WTC11 (cell line): ENCODE data around the gene TLK1.

Experiments
- CREB1 ChIP-seq: sonication (generic); formaldehyde crosslinking; IDR thresholded peaks from 2 replicates; pipeline ENCODE4 v1.8.0; 2023; ENCODE audit warnings: mild to moderate bottlenecking, missing genetic modification reagents
- ESRRA ChIP-seq: sonication (generic); formaldehyde crosslinking; IDR thresholded peaks from 2 replicates; pipeline ENCODE4 v1.8.1; 2022; ENCODE audit warnings: mild to moderate bottlenecking, missing genetic modification reagents, borderline replicate concordance
- FOXK1 ChIP-seq: sonication (generic); formaldehyde crosslinking; IDR thresholded peaks from 2 replicates; pipeline ENCODE4 v1.8.0; 2022; ENCODE audit warnings: mild to moderate bottlenecking, moderate library complexity, missing genetic modification reagents
- JUN ChIP-seq: sonication (generic); formaldehyde crosslinking; IDR thresholded peaks from 2 replicates; pipeline ENCODE4 v1.8.0; 2023; ENCODE audit warnings: mild to moderate bottlenecking, missing genetic modification reagents
- SP1 ChIP-seq: sonication (generic); formaldehyde crosslinking; conservative IDR thresholded peaks from 2 replicates; pipeline ENCODE4 v1.8.1; 2022; ENCODE audit warnings: missing genetic modification reagents
- TCF7 ChIP-seq: sonication (generic); formaldehyde crosslinking; IDR thresholded peaks from 2 replicates; pipeline ENCODE4 v1.8.0; 2022; ENCODE audit warnings: mild to moderate bottlenecking, low read depth, missing genetic modification reagents, moderate library complexity
- ZNF232 ChIP-seq: sonication (generic); formaldehyde crosslinking; IDR thresholded peaks from 2 replicates; pipeline ENCODE4 v1.8.0; 2022; ENCODE audit warnings: mild to moderate bottlenecking, missing genetic modification reagents
- TF ChIP-seq, protein P1 (sequence below): fragments of 200-600 bp; IDR thresholded peaks from 2 replicates; pipeline ENCODE4 v1.8.0; 2022; ENCODE audit warnings: antibody characterized with exemption
- TF ChIP-seq, protein P2 (sequence below): sonication (generic); formaldehyde crosslinking; conservative IDR thresholded peaks from 2 replicates; pipeline ENCODE4 v1.8.1; 2023; ENCODE audit warnings: mild to moderate bottlenecking, low read depth, missing genetic modification reagents, moderate library complexity
- TF ChIP-seq, protein P3 (sequence below): sonication (generic); formaldehyde crosslinking; conservative IDR thresholded peaks from 2 replicates; pipeline ENCODE4 v1.8.1; 2022; ENCODE audit warnings: mild to moderate bottlenecking, missing genetic modification reagents

DNA sequence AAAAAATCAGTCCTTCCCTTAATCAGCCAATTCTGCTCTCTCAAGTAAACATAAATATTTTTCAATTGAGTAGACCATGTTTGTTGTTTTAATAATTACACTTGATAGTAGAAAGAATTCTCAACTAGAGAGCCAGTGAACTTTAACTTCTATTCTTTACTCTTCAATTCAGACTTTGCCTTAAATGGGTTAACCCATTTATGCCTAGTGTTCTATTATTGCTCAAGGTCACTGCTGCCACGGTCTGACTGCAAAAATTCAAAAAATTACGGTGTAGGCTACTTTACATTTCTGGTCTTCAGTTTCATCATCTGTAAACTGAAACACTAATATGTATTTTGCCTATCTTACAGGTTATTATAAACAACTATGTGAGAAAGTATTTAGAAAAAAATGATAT, 103.1 kb downstream of the TLK1 start:
- TF ChIP-seq, protein P1, sequence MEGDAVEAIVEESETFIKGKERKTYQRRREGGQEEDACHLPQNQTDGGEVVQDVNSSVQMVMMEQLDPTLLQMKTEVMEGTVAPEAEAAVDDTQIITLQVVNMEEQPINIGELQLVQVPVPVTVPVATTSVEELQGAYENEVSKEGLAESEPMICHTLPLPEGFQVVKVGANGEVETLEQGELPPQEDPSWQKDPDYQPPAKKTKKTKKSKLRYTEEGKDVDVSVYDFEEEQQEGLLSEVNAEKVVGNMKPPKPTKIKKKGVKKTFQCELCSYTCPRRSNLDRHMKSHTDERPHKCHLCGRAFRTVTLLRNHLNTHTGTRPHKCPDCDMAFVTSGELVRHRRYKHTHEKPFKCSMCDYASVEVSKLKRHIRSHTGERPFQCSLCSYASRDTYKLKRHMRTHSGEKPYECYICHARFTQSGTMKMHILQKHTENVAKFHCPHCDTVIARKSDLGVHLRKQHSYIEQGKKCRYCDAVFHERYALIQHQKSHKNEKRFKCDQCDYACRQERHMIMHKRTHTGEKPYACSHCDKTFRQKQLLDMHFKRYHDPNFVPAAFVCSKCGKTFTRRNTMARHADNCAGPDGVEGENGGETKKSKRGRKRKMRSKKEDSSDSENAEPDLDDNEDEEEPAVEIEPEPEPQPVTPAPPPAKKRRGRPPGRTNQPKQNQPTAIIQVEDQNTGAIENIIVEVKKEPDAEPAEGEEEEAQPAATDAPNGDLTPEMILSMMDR, result no peak
- no peak for TF ChIP-seq ZNF232 (CRISPR knock-in tag)
- TF ChIP-seq SP1, result no peak
- TF ChIP-seq ESRRA (CRISPR knock-in tag), result no peak
- TF ChIP-seq TCF7 (CRISPR knock-in tag), result no peak
- no peak for TF ChIP-seq CREB1
- TF ChIP-seq JUN, result no peak
- TF ChIP-seq, protein P2, sequence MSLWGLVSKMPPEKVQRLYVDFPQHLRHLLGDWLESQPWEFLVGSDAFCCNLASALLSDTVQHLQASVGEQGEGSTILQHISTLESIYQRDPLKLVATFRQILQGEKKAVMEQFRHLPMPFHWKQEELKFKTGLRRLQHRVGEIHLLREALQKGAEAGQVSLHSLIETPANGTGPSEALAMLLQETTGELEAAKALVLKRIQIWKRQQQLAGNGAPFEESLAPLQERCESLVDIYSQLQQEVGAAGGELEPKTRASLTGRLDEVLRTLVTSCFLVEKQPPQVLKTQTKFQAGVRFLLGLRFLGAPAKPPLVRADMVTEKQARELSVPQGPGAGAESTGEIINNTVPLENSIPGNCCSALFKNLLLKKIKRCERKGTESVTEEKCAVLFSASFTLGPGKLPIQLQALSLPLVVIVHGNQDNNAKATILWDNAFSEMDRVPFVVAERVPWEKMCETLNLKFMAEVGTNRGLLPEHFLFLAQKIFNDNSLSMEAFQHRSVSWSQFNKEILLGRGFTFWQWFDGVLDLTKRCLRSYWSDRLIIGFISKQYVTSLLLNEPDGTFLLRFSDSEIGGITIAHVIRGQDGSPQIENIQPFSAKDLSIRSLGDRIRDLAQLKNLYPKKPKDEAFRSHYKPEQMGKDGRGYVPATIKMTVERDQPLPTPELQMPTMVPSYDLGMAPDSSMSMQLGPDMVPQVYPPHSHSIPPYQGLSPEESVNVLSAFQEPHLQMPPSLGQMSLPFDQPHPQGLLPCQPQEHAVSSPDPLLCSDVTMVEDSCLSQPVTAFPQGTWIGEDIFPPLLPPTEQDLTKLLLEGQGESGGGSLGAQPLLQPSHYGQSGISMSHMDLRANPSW (CRISPR knock-in tag), result no peak
- TF ChIP-seq, protein P3, sequence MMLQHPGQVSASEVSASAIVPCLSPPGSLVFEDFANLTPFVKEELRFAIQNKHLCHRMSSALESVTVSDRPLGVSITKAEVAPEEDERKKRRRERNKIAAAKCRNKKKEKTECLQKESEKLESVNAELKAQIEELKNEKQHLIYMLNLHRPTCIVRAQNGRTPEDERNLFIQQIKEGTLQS (CRISPR knock-in tag), result no peak
- TF ChIP-seq FOXK1, result no peak
